ENCODE measurements around the gene CD7. TPM values are rescaled to one million over a fixed set of nuclear protein-coding genes. Genes with fewer than 3 reads are reported as not detected.

The CD7 gene
- total and polyA plus RNA-seq, 2 donors from 2014 or later, result 1.0 to 9.2 TPM

DNA sequence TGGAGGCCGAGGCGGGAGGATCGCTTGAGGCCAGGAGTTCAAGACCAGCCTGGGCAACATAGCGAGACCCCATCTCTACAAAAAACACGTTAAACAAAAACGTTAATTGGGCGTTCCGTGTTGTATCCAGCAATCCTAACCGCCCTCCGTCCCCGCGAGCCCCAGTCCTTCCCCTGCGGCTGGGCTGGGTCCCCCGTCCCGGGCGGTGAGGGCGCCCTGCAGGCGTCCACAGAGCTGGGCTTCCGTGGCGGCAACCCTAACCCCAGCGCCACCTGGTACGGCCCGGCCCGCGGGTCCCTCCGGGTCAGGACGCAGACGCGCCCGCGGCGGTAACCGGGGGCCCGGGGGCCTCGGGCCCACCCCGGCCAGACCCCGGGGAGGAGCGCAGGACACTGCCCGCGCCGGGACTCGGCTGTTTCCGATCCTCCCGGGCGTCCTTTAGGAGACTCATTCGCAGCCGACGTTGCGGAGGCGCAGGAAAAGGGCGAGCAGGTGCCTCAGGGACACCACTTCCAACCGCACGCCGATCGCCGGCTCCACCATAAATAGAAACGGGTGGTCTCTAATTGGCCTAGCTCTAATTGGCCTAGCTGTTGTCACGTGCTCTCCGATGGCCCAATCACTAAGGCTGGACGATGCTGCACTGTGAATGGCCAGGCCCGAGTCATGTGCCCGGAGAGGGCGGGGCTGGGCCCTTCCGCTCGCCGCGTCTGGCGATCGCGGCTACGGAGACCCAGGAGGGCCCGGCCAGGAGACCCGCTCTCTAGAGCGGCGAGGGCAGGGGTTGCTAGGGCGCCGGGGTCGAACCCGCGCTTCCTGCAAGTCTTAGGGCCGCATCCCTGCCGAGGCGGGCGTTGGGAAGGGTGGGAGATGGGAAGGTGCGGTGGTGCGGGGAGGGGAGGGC lies 24.9 kb downstream of the CD7 start:
- FAIRE-seq (peak; percentile 35), DNase-seq (peak; percentile 98 to 99 (median 99))
- TF ChIP-seq, protein P1, sequence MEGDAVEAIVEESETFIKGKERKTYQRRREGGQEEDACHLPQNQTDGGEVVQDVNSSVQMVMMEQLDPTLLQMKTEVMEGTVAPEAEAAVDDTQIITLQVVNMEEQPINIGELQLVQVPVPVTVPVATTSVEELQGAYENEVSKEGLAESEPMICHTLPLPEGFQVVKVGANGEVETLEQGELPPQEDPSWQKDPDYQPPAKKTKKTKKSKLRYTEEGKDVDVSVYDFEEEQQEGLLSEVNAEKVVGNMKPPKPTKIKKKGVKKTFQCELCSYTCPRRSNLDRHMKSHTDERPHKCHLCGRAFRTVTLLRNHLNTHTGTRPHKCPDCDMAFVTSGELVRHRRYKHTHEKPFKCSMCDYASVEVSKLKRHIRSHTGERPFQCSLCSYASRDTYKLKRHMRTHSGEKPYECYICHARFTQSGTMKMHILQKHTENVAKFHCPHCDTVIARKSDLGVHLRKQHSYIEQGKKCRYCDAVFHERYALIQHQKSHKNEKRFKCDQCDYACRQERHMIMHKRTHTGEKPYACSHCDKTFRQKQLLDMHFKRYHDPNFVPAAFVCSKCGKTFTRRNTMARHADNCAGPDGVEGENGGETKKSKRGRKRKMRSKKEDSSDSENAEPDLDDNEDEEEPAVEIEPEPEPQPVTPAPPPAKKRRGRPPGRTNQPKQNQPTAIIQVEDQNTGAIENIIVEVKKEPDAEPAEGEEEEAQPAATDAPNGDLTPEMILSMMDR (IDR thresholded peaks at IDR 0.05; ENCODE audit: borderline replicate concordance, extremely low read depth, insufficient read depth), result no peak
- peak overlapping the region; percentile 98 to 99 for H3K27ac ChIP-seq (ENCODE audit: low read depth in 2 of 2, low read length in 2 of 2)
- peak overlapping the region; percentile 65 to 77 (median 68) for H3K4me3 ChIP-seq (ENCODE audit: low read length in 3 of 3)
- no peaks in the 10 kb centered on the region for H3K36me3 ChIP-seq (ENCODE audit: control insufficient read depth in 2 of 3, insufficient read depth in 3 of 3, low read length in 3 of 3)
- H3K4me1 ChIP-seq (ENCODE audit: control insufficient read depth in 2 of 3, insufficient read depth in 2 of 3, low read depth in 1 of 3, low read length in 3 of 3), result peaks cover 2 to 26% (median 25%) of the 10 kb centered on the region in 3 donors
- intact Hi-C loops (cut with DNase I), result no loop called here
- no peaks in the 10 kb centered on the region for H3K9me3 ChIP-seq (ENCODE audit: control insufficient read depth in 2 of 3, insufficient read depth in 1 of 3, low read length in 3 of 3)
- H3K9ac ChIP-seq (ENCODE audit: low read length in 3 of 3), result peak overlapping the region; percentile 47 to 83 (median 61)
- H3K27me3 ChIP-seq (ENCODE audit: control insufficient read depth, insufficient read depth, low read length), result no peaks in the 10 kb centered on the region

DNA sequence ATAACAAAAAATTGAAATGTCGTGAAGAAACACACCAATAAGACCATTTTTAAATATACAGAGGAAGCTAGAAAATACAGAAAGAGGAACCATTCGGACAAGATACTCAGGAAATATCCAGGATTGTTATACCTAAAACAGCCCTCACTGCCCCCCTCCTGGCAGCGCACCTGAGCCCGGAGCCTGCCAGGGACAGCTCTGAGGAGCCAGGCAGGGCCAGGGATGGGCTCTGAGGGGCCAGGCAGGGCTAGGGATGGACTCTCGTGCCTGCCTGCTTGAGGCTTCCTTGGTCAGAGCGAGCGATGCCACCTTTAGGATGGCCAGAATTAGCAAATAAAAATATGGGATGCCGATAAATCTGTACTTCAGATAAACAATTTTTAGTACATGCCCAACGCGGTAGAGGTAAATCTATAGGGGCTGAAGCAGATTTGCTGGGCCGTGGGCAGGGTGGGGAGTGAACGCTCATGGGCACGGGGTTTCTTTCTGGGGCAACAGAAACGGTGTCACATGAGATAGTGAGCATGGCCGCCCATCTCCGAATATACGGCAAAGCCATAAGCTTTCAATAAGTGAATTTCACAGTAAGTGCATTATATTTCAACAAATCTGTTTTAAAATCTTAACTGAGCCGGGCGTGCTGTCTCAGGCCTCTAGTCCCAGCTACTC lies 25.7 kb downstream of the CD7 start:
- no peak for FAIRE-seq
- DNase-seq, result no peak
- Histone ChIP-seq H3K4me1 (ENCODE audit: control insufficient read depth in 2 of 3, insufficient read depth in 2 of 3, low read depth in 1 of 3, low read length in 3 of 3) (peaks cover 0 to 27% (median 25%) of the 10 kb centered on the region in 3 donors), H3K4me3 (ENCODE audit: low read length in 3 of 3) (peak overlapping the region; percentile 51 to 77 (median 65)), H3K9me3 (ENCODE audit: control insufficient read depth in 2 of 3, insufficient read depth in 1 of 3, low read length in 3 of 3) (no peaks in the 10 kb centered on the region), H3K9ac (ENCODE audit: low read length in 3 of 3) (peak overlapping the region in 1 of 3 donors; percentile 83), H3K27ac (ENCODE audit: low read depth in 2 of 2, low read length in 2 of 2) (peak overlapping the region; percentile 85 to 99), H3K36me3 (ENCODE audit: control insufficient read depth in 2 of 3, insufficient read depth in 3 of 3, low read length in 3 of 3) (no peaks in the 10 kb centered on the region), H3K27me3 (ENCODE audit: control insufficient read depth, insufficient read depth, low read length) (no peaks in the 10 kb centered on the region)
- TF ChIP-seq, protein P1 (IDR thresholded peaks at IDR 0.05; ENCODE audit: borderline replicate concordance, extremely low read depth, insufficient read depth), result no peak
- intact Hi-C loops (cut with DNase I), result no loop called here

DNA sequence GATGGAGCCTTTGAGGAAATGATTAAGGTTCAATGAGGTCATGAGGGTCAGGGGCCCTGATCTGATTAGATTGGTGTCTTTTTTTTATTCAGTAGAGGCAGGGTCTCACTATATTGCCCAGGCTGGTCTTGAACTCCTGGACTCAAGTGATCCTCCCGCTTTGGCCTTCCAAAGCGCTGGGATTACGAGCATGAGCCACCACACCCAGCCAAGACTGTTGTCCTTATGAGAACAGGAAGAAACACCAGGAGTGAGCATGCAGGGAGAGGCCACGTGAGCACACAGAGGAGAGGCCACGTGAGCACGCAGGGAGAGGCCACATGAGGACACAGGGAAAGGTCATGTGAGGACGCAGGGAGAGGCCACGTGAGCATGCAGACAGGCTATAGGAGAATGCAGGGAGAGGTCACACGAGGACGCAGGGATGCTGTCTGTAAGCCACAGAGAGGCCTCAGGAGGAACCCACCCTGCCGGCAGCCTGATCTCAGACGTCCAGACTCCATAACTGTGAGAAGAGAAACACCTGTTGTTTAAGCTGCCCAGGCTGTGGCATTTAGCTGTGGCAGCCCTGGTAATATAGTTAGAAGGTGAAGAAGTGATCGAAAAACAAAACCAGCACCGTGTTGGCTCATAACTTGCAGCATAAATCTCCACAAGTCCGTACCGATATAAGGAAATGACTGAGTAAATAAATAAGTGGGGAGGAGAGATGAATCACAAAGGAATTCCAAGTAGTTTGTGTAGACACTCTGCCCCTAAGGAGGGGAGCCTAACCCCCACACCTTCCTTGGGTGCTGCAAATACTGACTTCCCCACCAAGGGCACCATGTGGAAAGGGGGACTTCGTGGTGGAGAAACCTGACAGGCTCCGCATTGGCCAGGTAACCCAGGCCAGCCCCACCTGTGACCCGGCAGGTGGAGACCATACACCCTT lies 29.3 kb downstream of the CD7 start:
- Histone ChIP-seq H3K27ac (ENCODE audit: low read depth in 2 of 2, low read length in 2 of 2) (peak overlapping the region; percentile 88 to 91), H3K36me3 (ENCODE audit: control insufficient read depth in 2 of 3, insufficient read depth in 3 of 3, low read length in 3 of 3) (no peaks in the 10 kb centered on the region), H3K27me3 (ENCODE audit: control insufficient read depth, insufficient read depth, low read length) (no peaks in the 10 kb centered on the region), H3K9ac (ENCODE audit: low read length in 3 of 3) (peak overlapping the region in 1 of 3 donors; percentile 7), H3K4me1 (ENCODE audit: control insufficient read depth in 2 of 3, insufficient read depth in 2 of 3, low read depth in 1 of 3, low read length in 3 of 3) (peaks cover 0 to 27% (median 24%) of the 10 kb centered on the region in 3 donors), H3K4me3 (ENCODE audit: low read length in 3 of 3) (peak overlapping the region in 1 of 3 donors; percentile 6), H3K9me3 (ENCODE audit: control insufficient read depth in 2 of 3, insufficient read depth in 1 of 3, low read length in 3 of 3) (no peaks in the 10 kb centered on the region)
- peak; percentile 75 to 96 (median 82) for DNase-seq
- TF ChIP-seq, protein P1 (IDR thresholded peaks at IDR 0.05; ENCODE audit: borderline replicate concordance, extremely low read depth, insufficient read depth), result no peak
- FAIRE-seq, result no peak
- intact Hi-C loops (cut with DNase I), result no loop called here
